Panc1 (cell line): Measurements from ENCODE around the gene WDR73.

Experiments used
- POLR2AphosphoS5 ChIP-seq: IDR thresholded peaks from 2 replicates; pipeline ENCODE4 v1.6.1; 2012; ENCODE audit warnings: mild to moderate bottlenecking, low read depth, low read length, moderate library complexity
- REST ChIP-seq, 2 experiments: IDR thresholded peaks; 2 replicates each; pipeline ENCODE4 v1.6.1; 2011 to 2012; ENCODE audit warnings: low read depth in 2 of 2, control low read depth in 1 of 2, low read length in 1 of 2, mild to moderate bottlenecking in 1 of 2, moderate library complexity in 1 of 2; ENCODE audit not compliant: insufficient read depth in 1 of 2
- TF ChIP-seq, protein P1 (sequence below): fragments of 450-650 bp; IDR thresholded peaks from 2 replicates; pipeline ENCODE4 v1.5.1; 2017; ENCODE audit warnings: mild to moderate bottlenecking

DNA sequence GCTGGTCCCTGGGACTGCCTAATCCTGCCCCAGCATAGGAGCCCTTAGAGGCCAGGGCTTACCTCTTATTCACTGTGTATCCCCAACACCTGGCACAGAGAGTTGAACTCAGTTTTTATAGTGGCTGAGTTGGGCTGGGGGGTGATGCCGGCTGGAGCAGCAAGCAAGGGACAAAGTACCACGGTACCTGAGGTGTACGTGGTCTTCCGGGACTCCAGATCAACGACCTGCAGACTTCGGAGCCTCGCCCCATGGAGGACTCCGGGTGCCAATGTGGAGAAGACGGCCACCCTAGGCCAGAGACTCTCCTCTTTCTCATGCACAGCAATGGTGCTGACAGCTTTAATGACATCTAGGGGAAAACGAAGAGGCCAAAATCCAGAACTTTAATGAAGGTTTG lies 8.1 kb downstream of the WDR73 start:
- TF ChIP-seq, protein P1, sequence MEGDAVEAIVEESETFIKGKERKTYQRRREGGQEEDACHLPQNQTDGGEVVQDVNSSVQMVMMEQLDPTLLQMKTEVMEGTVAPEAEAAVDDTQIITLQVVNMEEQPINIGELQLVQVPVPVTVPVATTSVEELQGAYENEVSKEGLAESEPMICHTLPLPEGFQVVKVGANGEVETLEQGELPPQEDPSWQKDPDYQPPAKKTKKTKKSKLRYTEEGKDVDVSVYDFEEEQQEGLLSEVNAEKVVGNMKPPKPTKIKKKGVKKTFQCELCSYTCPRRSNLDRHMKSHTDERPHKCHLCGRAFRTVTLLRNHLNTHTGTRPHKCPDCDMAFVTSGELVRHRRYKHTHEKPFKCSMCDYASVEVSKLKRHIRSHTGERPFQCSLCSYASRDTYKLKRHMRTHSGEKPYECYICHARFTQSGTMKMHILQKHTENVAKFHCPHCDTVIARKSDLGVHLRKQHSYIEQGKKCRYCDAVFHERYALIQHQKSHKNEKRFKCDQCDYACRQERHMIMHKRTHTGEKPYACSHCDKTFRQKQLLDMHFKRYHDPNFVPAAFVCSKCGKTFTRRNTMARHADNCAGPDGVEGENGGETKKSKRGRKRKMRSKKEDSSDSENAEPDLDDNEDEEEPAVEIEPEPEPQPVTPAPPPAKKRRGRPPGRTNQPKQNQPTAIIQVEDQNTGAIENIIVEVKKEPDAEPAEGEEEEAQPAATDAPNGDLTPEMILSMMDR: no peak
- no peak for TF ChIP-seq POLR2AphosphoS5
- TF ChIP-seq REST (IDR thresholded peaks at IDR 0.05; ENCODE audit: insufficient read depth in 1 of 2, low read depth in 2 of 2, low read length in 1 of 2): no peak
